Small intestine (tissue), 7 donors: ENCODE results near the gene SOS1. TPM values are rescaled to one million over a fixed set of nuclear protein-coding genes. Genes with fewer than 3 reads are reported as not detected.
"Not testable (repeated sequence)": the region's sequence is repeated elsewhere in the genome, so short reads cannot be mapped to it uniquely, and the experiment has no call there.

Experiments used
- DNase-seq, 2 donors: peaks; one replicate each; pipeline versions ENCODE4 v3.0.0 to v3.0.0-alpha.2; 2013
- FAIRE-seq: peaks from 2 replicates; lab custom pipeline; 2012; peaks lifted over from hg19 to GRCh38; lab: Jason Lieb, UNC
- H3K27ac ChIP-seq, 3 donors: one replicate each; pipeline ENCODE4 v1.5.1; 2013; ENCODE audit warnings: low read length in 2 of 3, mild to moderate bottlenecking in 2 of 3, control low read depth in 1 of 3, inconsistent platforms in 1 of 3, low read depth in 1 of 3, moderate library complexity in 1 of 3
- H3K27me3 ChIP-seq, 3 donors: one replicate each; pipeline ENCODE4 v1.6.1; 2013; ENCODE audit warnings: low read length in 3 of 3, inconsistent platforms in 1 of 3; ENCODE audit not compliant: control insufficient read depth in 3 of 3, insufficient read depth in 3 of 3
- H3K36me3 ChIP-seq, 3 donors: one replicate each; pipeline ENCODE4 v1.6.1; 2013; ENCODE audit warnings: low read length in 3 of 3, inconsistent platforms in 1 of 3, low read depth in 1 of 3, mild to moderate bottlenecking in 1 of 3, moderate library complexity in 1 of 3; ENCODE audit not compliant: control insufficient read depth in 3 of 3, insufficient read depth in 2 of 3
- H3K4me1 ChIP-seq, 3 donors: one replicate each; pipeline ENCODE4 v1.6.1; 2013; ENCODE audit warnings: low read length in 2 of 3, inconsistent platforms in 1 of 3, low read depth in 1 of 3, mild to moderate bottlenecking in 1 of 3, moderate library complexity in 1 of 3; ENCODE audit not compliant: control insufficient read depth in 3 of 3, insufficient read depth in 2 of 3
- H3K4me3 ChIP-seq, 3 donors: one replicate each; pipeline ENCODE4 v1.5.1; 2013; ENCODE audit warnings: low read length in 3 of 3, control low read depth in 1 of 3, inconsistent platforms in 1 of 3, low read depth in 1 of 3, mild to moderate bottlenecking in 1 of 3, moderate library complexity in 1 of 3
- H3K9me3 ChIP-seq, 2 donors: one replicate each; pipeline ENCODE4 v1.6.1; 2013; ENCODE audit warnings: low read depth in 1 of 2, low read length in 1 of 2; ENCODE audit not compliant: control insufficient read depth in 2 of 2, insufficient read depth in 1 of 2
- WGBS, 3 donors: extraction: QIAGEN DNeasy Blood & Tissue Kit; methylation state at CpG; one replicate each; pipeline ENCODE4 v1.1.7; 2013; 5-methylcytosine and 5-hydroxymethylcytosine counted together
- polyA plus RNA-seq, 4 donors: library from polyadenylated mRNA; stranded (reverse) in 3 of 4; unstranded in 1 of 4; fragments of 200-250 nt in 3 of 4; fragments of 120-200 nt in 1 of 4; gene quantifications; one replicate each; pipeline versions ENCODE4 v1.2.1 to v1.2.3, GENCODE V29; 2013
- donor health status: healthy with polysubstance abuse.
- donor health status: control.
- donor health status: control.
- donor health status: Bipolar disorder and iron deficiency.
- donor health status: healthy.

SOS1 gene
- polyA plus RNA-seq, 4 donors = 7.8 to 43.0 (median 14.3) TPM

DNA sequence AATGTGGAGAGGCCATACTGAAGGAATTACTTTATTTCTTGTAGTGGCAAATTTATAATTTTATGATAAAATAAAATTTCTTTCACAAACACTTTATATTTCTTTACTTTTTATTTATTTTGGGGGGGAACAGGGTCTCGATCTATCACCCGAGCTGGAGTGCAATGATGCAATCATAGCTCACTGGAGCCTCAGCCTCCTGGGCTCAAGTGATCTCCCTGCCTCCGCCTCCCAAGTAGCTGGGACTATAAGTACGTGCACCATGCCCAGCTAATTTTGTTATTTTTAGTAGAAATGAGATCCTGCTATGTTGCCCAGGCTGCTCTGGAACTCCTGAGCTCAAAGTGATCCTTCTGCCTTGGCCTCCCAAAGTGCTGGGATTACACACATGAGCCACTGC is 59.6 kb downstream of the SOS1 start:
- no peak overlapping the region for H3K27ac ChIP-seq
- H3K27me3 ChIP-seq = no peaks in the 10 kb centered on the region
- H3K4me3 ChIP-seq = no peak overlapping the region
- H3K4me1 ChIP-seq = no peaks in the 10 kb centered on the region
- WGBS, 3 donors = 83 to 91% (median 89%) methylated on average over 4 of the region's 4 CpGs
- FAIRE-seq (no peak), DNase-seq (no peak)
- peaks cover 0 to 3% (median 3%) of the 10 kb centered on the region in 3 donors for H3K36me3 ChIP-seq
- H3K9me3 ChIP-seq = no peaks in the 10 kb centered on the region

DNA sequence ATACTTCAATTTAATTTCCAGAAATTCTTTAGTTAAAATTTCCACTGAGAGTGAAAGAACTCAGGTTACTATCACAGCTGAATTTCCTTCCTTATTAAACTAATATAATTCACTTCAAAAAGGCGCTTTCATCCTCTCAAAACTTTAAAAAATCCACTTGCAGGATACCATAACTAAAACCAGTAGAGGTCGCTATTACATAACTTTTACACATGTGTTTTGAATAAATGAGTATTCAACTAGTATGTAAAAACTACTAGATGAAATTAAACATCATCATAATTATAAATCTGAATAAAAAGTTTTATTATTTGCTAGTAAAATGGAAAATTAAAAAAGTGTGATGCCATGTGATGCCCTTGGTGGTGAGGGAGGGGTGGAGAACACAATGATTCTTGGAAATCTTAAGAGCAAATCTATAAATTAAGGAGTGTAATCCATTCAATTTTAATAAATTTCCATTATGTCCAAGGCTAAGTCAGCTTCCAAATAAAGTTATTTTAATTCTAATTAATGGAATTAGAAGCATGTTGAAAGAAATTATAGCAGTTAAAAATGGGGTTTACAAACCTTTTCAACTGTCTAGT is 61.4 kb downstream of the SOS1 start:
- H3K27me3 ChIP-seq = no peaks in the 10 kb centered on the region
- H3K27ac ChIP-seq = no peak overlapping the region
- H3K36me3 ChIP-seq = peaks cover 0 to 3% (median 0%) of the 10 kb centered on the region in 3 donors
- peak; percentile 95 for FAIRE-seq
- WGBS, 3 donors = 18 to 19% (median 18%) methylated on average over 2 of the region's 2 CpGs
- H3K9me3 ChIP-seq = no peaks in the 10 kb centered on the region
- peak; percentile 48 to 54 for DNase-seq
- no peak overlapping the region for H3K4me3 ChIP-seq
- H3K4me1 ChIP-seq = no peaks in the 10 kb centered on the region

DNA sequence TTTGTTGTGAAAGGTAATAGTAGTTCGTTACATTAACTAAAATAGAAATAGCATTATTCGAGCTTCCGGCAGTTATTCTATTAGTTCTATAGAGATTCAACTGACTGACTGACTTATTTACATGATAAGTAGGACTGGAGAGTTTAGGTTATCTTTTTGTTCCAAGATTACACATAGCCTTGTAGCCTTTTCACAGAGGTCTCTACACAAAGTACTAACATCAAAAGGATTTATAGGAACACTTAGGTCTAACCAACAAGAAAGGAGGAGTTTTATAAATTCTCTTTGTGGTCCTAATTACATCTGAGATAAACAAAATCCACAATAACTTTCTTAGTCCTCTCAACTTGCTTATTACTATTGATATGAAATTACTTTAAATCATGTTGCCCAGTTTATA is 62.8 kb downstream of the SOS1 start:
- WGBS, 3 donors = 91 to 96% (median 96%) methylated on average over 3 of the region's 3 CpGs
- FAIRE-seq (no peak), DNase-seq (no peak)

DNA sequence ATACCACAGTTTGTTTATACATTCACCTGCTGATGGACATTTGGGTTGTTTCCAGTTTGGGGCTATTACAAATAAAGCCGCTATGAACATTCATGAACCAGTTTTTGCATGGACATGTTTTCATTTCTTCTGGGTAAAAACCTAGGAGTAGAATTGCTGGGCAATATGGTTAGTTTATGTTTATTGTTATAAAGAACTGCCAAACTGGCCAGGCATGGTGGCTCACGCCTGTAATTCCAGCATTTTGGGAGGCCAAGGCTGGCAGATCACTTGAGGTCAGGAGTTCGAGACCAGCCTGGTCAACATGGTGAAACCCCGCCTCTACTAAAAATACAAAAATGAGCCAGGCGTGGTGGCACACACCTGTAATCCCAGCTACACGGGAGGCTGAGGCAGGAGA is 68.2 kb downstream of the SOS1 start:
- DNase-seq, H3K27ac ChIP-seq, H3K4me3 ChIP-seq, H3K36me3 ChIP-seq, H3K9me3 ChIP-seq, H3K27me3 ChIP-seq, FAIRE-seq, H3K4me1 ChIP-seq: not testable (repeated sequence)
- WGBS, 3 donors = 95 to 98% (median 97%) methylated on average over 6 of the region's 6 CpGs

More for the DNA sequence above, 62.8 kb downstream of the SOS1 start:
- no peak overlapping the region for H3K4me3 ChIP-seq
- H3K36me3 ChIP-seq = peaks cover 0 to 2% (median 0%) of the 10 kb centered on the region in 3 donors
- H3K27ac ChIP-seq = no peak overlapping the region
- H3K9me3 ChIP-seq = no peaks in the 10 kb centered on the region
- no peaks in the 10 kb centered on the region for H3K4me1 ChIP-seq
- no peaks in the 10 kb centered on the region for H3K27me3 ChIP-seq

DNA sequence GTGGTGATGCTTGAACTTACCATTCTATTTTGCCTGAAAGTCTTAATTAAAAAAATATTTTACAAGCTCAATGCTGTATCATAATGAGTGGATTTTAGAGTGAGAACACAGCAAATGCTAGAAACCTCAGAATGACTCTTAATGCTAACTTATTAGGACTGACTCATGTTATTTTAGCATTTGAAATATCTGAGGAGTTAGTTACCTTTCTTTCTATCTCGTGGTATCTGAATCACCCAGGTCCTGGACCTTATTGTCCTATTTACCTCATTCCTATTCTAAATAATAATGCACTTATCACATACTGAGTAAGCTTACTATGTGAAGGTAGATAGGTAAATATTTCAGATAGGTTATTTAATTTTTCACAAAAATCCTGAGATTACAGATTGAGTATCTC is 70.7 kb downstream of the SOS1 start:
- Histone ChIP-seq H3K9me3 (no peaks in the 10 kb centered on the region), H3K4me1 (no peaks in the 10 kb centered on the region), H3K36me3 (peaks cover 0 to 8% (median 5%) of the 10 kb centered on the region in 3 donors), H3K27ac (no peak overlapping the region), H3K4me3 (no peak overlapping the region), H3K27me3 (no peaks in the 10 kb centered on the region)
- WGBS, 3 donors = 97 to 100% (median 100%) methylated on average over 1 of the region's 1 CpG
- no peak for FAIRE-seq
- DNase-seq = no peak

DNA sequence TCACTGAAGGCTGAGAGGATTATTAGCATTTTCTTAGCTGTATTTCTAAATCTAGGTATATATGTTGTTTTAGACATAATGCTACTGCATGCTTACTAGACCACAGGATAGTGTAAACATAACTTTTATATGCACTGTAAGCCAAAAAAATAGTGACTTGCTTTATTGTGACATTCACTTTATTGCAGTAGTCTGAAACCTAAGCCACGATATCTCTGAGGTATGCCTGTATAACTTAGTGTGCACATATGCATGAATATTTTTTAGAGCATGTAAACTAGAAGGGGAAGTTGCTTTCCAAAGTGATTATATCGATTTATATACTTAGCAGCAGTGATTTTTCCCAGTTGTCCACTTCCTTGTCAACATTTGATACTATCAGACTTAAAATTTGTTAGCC is 81.8 kb downstream of the SOS1 start:
- Histone ChIP-seq H3K36me3 (peaks cover 0 to 7% (median 0%) of the 10 kb centered on the region in 3 donors), H3K4me1 (no peaks in the 10 kb centered on the region), H3K9me3 (no peaks in the 10 kb centered on the region), H3K27me3 (no peaks in the 10 kb centered on the region), H3K27ac (no peak overlapping the region), H3K4me3 (no peak overlapping the region)
- no peak for FAIRE-seq
- DNase-seq = no peak
- WGBS, 3 donors = 95 to 96% (median 96%) methylated on average over 2 of the region's 2 CpGs

DNA sequence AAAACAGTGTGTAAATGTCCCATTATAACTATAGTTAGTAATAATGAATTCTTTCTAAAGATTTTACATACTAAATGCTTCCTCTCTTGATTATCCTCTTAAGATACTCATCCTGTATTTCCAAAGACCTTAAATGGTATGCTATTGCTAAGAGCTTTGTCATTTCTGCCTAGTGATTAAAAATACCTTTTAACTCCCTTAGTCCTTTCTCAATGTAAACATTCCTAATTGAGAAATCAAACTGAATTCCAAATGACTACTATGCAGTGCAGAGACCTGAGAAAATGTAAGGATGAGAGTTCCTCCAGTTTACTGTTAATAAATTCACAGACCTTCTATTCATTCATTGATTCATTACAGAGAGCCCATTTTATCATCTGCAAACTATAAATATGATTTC is 86.9 kb downstream of the SOS1 start:
- DNase-seq (no peak), FAIRE-seq (no peak)
- H3K36me3 ChIP-seq = peaks cover 4 to 26% (median 10%) of the 10 kb centered on the region in 3 donors
- H3K9me3 ChIP-seq = no peaks in the 10 kb centered on the region
- H3K27me3 ChIP-seq = no peaks in the 10 kb centered on the region
- no peak overlapping the region for H3K27ac ChIP-seq
- no peak overlapping the region for H3K4me3 ChIP-seq
- H3K4me1 ChIP-seq = no peaks in the 10 kb centered on the region

DNA sequence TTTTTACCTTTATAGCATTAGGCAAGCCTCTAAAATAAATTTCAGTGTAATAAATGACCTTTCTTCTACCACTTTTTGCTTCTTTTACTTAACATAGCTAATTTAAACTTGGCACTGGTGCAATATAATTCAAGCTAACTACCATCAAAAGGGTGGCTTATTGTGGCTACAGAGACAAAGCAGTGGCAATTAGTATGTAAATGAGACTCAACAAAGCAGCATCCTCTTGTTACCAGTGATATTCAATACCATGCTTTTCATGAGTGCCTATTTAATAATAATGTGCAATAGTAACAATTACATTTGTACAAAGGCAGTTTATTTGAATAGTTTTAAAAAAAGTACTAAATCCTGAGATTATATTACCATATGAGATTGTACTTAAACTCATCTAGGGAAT is 93.4 kb downstream of the SOS1 start:
- Histone ChIP-seq H3K27ac (no peak overlapping the region), H3K4me3 (no peak overlapping the region), H3K9me3 (no peaks in the 10 kb centered on the region), H3K27me3 (no peaks in the 10 kb centered on the region), H3K36me3 (peaks cover 6 to 20% (median 7%) of the 10 kb centered on the region in 3 donors), H3K4me1 (no peaks in the 10 kb centered on the region)
- no peak for FAIRE-seq
- DNase-seq = no peak

DNA sequence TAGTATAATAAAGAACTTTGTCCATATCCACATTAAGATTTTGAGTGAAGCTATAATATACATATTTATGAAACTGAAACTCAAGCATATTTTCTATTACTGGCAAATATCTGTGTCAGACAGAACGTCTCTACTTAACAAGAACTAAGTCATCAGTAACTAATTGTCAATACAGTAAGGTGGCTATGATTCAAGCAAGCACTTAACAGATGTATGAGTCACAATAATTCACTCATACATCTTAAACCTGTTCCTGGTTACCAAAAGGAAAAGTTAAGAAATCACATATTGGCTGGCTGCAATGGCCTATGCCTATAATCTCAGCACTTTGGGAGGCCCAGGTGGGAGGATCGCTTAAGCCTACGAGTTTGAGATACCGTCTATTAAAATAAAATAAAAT is 96.0 kb downstream of the SOS1 start:
- Histone ChIP-seq H3K9me3 (no peaks in the 10 kb centered on the region), H3K4me3 (no peak overlapping the region), H3K4me1 (no peaks in the 10 kb centered on the region), H3K36me3 (peaks cover 2 to 8% (median 3%) of the 10 kb centered on the region in 3 donors), H3K27ac (no peak overlapping the region), H3K27me3 (no peaks in the 10 kb centered on the region)
- no peak for FAIRE-seq
- 79 to 85% (median 80%) methylated on average over 4 of the region's 4 CpGs for WGBS, 3 donors
- peak in 1 of 2 donors; percentile 5 for DNase-seq
